Large intestine (tissue), 3 donors: ENCODE results near the gene SARNP. TPM values are rescaled to one million over a fixed set of nuclear protein-coding genes. Genes with fewer than 3 reads are reported as not detected.

Experiments used
- DNase-seq, 2 donors: peaks; one replicate each; pipeline versions ENCODE4 v3.0.0 to v3.0.0-alpha.2; 2013
- H3K27ac ChIP-seq: one replicate; pipeline ENCODE4 v1.5.1; 2013; ENCODE audit warnings: low read length
- H3K27me3 ChIP-seq: 2 replicates; pipeline ENCODE4 v1.6.1; 2013; ENCODE audit warnings: low read length; ENCODE audit not compliant: control insufficient read depth, insufficient read depth
- H3K36me3 ChIP-seq: 2 replicates; pipeline ENCODE4 v1.6.1; 2013; ENCODE audit warnings: low read length; ENCODE audit not compliant: control insufficient read depth, insufficient read depth
- H3K4me1 ChIP-seq: one replicate; pipeline ENCODE4 v1.6.1; 2013; ENCODE audit warnings: low read length; ENCODE audit not compliant: control insufficient read depth, insufficient read depth
- H3K4me3 ChIP-seq: one replicate; pipeline ENCODE4 v1.5.1; 2013; ENCODE audit warnings: low read length
- H3K9me3 ChIP-seq: one replicate; pipeline ENCODE4 v1.6.1; 2013; ENCODE audit warnings: mild to moderate bottlenecking, low read depth, low read length, moderate library complexity; ENCODE audit not compliant: control insufficient read depth
- WGBS: methylation state at CpG from one replicate; pipeline ENCODE4 v1.1.5; 2013; ENCODE audit warnings: low lambda C conversion rate; ENCODE audit not compliant: insufficient coverage; 5-methylcytosine and 5-hydroxymethylcytosine counted together
- polyA plus RNA-seq: library from polyadenylated mRNA; unstranded; fragments of 120-200 nt; gene quantifications from one replicate; pipeline ENCODE4 v1.2.1, GENCODE V29; 2013

Gene SARNP
- polyA plus RNA-seq, 1 donor, result 71.4 TPM

GRCh38 chr12:55708695-55709233 lies 108.8 kb downstream of the SARNP start:
- H3K4me1 ChIP-seq, result peaks cover 13% of the 10 kb centered on the region
- H3K36me3 ChIP-seq, result no peaks in the 10 kb centered on the region
- no peaks in the 10 kb centered on the region for H3K9me3 ChIP-seq
- DNase-seq, result no peak
- H3K4me3 ChIP-seq, result no peak overlapping the region
- WGBS, result no CpG with 5 or more reads among the region's 3 CpGs
- no peak overlapping the region for H3K27ac ChIP-seq
- H3K27me3 ChIP-seq, result peaks cover 29% of the 10 kb centered on the region

DNA sequence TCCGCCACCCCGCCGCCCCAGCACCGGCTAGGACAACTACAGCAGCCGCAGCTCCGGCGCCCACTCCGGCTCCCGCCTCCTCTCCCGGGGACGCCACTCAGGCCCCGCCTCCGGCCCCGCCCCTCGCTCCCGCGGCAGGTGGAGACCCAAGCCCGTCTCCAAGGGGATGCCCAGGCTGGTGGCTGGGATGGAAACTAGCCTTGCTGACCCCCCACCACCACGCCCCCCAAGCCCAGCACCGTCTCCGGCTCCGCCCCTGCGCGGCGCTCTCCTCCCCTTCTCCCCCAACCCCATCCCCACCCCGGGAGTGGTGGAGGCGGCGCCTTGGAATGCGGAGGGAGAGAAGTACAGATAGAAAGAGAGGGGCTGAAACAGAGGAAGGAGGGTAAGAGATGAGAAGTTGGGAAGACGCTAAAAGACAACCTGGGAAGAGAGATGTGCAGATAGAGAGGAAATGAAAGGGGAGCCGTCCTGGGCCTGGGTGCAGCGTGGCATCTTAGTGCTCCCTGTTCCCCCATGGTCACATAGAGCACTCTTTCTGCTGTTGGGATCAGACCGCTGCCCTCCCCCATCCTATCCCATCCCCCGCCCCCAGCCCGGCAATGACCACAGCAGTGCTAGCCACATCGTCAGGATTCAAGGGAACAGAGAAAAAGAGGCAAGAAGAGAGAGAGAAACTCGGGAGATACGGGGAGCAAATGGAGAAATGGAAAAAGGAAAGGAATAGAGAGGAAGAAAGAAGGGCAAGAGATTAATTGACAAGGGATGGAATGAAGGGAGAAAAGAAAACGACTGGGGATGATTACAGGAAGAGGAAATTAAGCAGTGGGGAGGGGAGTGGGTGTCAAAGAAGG lies 109.5 kb downstream of the SARNP start, which contains the start of gene ITGA7:
TSS of gene ITGA7 (minus strand) at position 64 of the 854 bp plus-strand sequence. CDS start 222 bp downstream, outside the sequence.
- H3K4me1 ChIP-seq, result peaks cover 20% of the 10 kb centered on the region
- H3K27me3 ChIP-seq, result peaks cover 29% of the 10 kb centered on the region
- no peak within 1 kb of the TSS for H3K27ac ChIP-seq
- 0% methylated on average over 3 of the region's 39 CpGs for WGBS
- H3K9me3 ChIP-seq, result no peaks in the 10 kb centered on the region
- DNase-seq, result peak in 1 of 2 donors; percentile 46
- no peaks in the 10 kb centered on the region for H3K36me3 ChIP-seq
- peak within 1 kb of the TSS; percentile 53 for H3K4me3 ChIP-seq

Other genes with a start within 250 kb of the SARNP start
- gene OR2AP1, start 245.3 kb downstream of the SARNP start, polyA plus RNA-seq, result not detected
- gene OR10P1, start 180.8 kb downstream of the SARNP start, polyA plus RNA-seq, result not detected
- 29.6 TPM for gene ITGA7, start 109.8 kb downstream of the SARNP start, polyA plus RNA-seq
- gene BLOC1S1, start 101.7 kb downstream of the SARNP start, polyA plus RNA-seq, result 144 TPM
- gene RDH5, start 97.3 kb downstream of the SARNP start, polyA plus RNA-seq, result 56.7 TPM
- 955 TPM for gene CD63, start 88.7 kb downstream of the SARNP start, polyA plus RNA-seq
- gene GDF11, start 74.6 kb downstream of the SARNP start, polyA plus RNA-seq, result 4.2 TPM
- 31.4 TPM for gene ORMDL2, start 317 bp upstream of the SARNP start, polyA plus RNA-seq
- 28.9 TPM for gene DNAJC14, start 11.9 kb upstream of the SARNP start, polyA plus RNA-seq
- 2.5 TPM for gene MMP19, start 25.2 kb upstream of the SARNP start, polyA plus RNA-seq
- gene PYM1, start 110.2 kb upstream of the SARNP start, polyA plus RNA-seq, result 30.6 TPM
- 17.4 TPM for gene DGKA, start 113.4 kb upstream of the SARNP start, polyA plus RNA-seq
- gene PMEL, start 148.3 kb upstream of the SARNP start, polyA plus RNA-seq, result 5.7 TPM
- 55.5 TPM for gene CDK2, start 149.1 kb upstream of the SARNP start, polyA plus RNA-seq
- gene RAB5B, start 156.4 kb upstream of the SARNP start, polyA plus RNA-seq, result 112 TPM
- 44.1 TPM for gene SUOX, start 179.6 kb upstream of the SARNP start, polyA plus RNA-seq
- 13.5 TPM for gene IKZF4, start 203.3 kb upstream of the SARNP start, polyA plus RNA-seq
- 232 TPM for gene RPS26, start 224.2 kb upstream of the SARNP start, polyA plus RNA-seq